H1 (cell line): ENCODE data around the gene LDLRAD4. TPM values are rescaled to one million over a fixed set of nuclear protein-coding genes. Genes with fewer than 3 reads are reported as not detected.

Experiments used
- CTCF ChIA-PET: fragments of 300-600 bp; sonication (Branson Sonifier 250); formaldehyde crosslinking; loops from one replicate; lab custom pipeline; 2021; ENCODE audit not compliant: partially characterized antibody; lab: Charles Lee
- POLR2A ChIA-PET: fragments of 300-600 bp; sonication (Branson Sonifier 250); formaldehyde crosslinking; loops from one replicate; lab custom pipeline; 2021; ENCODE audit warnings: inconsistent platforms; ENCODE audit not compliant: partially characterized antibody; lab: Charles Lee
- DNase-seq, 2 experiments: peaks; one replicate each; pipeline versions ENCODE4 v3.0.0 to v3.0.0-alpha.2; 2010 to 2022; ENCODE audit warnings: low spot score in 2 of 2, low read depth in 1 of 2, mixed read lengths in 1 of 2
- FAIRE-seq: peaks from 2 replicates; lab custom pipeline; 2011; peaks lifted over from hg19 to GRCh38; lab: Jason Lieb, UNC
- H2AFZ ChIP-seq: 2 replicates; pipeline ENCODE4 v1.8.1; 2012; ENCODE audit warnings: low read length, inconsistent platforms
- H2AK5ac ChIP-seq: 2 replicates; pipeline ENCODE4 v1.6.1; 2013; ENCODE audit warnings: low read depth, low read length
- H2BK120ac ChIP-seq: replicated peaks from 2 replicates; pipeline ENCODE3; 2013; ENCODE audit warnings: low read depth, low read length, inconsistent platforms
- H2BK12ac ChIP-seq: 2 replicates; pipeline ENCODE4 v1.6.1; 2013; ENCODE audit warnings: low read depth, low read length
- H2BK15ac ChIP-seq: 2 replicates; pipeline ENCODE4 v1.6.1; 2013; ENCODE audit warnings: low read length
- H2BK20ac ChIP-seq: 2 replicates; pipeline ENCODE4 v1.6.1; 2013; ENCODE audit warnings: low read length
- H2BK5ac ChIP-seq: 2 replicates; pipeline ENCODE4 v1.6.1; 2013; ENCODE audit warnings: low read depth, low read length
- H3K14ac ChIP-seq: 2 replicates; pipeline ENCODE4 v1.6.1; 2013; ENCODE audit warnings: inconsistent platforms; ENCODE audit not compliant: insufficient read length
- H3K18ac ChIP-seq: 2 replicates; pipeline ENCODE4 v1.6.1; 2013; ENCODE audit warnings: low read length; ENCODE audit errors: extremely low read depth
- H3K23ac ChIP-seq: 2 replicates; pipeline ENCODE4 v1.6.1; 2013; ENCODE audit warnings: inconsistent platforms; ENCODE audit not compliant: insufficient read length
- H3K23me2 ChIP-seq: 2 replicates; pipeline ENCODE4 v1.6.1; 2013; ENCODE audit warnings: low read depth, low read length
- H3K27ac ChIP-seq: 2 replicates; pipeline ENCODE4 v1.6.1; 2011; ENCODE audit warnings: low read depth, low read length, inconsistent platforms
- H3K27me3 ChIP-seq, 4 experiments: replicated peaks in 1 of 4; 1 replicate in 1 of 4; 2 replicates in 3 of 4; pipeline versions ENCODE4 v1.6.1 to v1.8.1; 2011 to 2013; ENCODE audit warnings: low read length in 3 of 4, mild to moderate bottlenecking in 3 of 4, inconsistent platforms in 2 of 4, mixed read lengths in 2 of 4, moderate library complexity in 1 of 4; ENCODE audit not compliant: control insufficient read depth in 3 of 4, insufficient read depth in 3 of 4; ENCODE audit errors: extremely low read depth in 1 of 4
- H3K36me3 ChIP-seq, 4 experiments: 2 replicates each; pipeline versions ENCODE4 v1.6.1 to v1.8.1; 2011 to 2013; ENCODE audit warnings: mild to moderate bottlenecking in 4 of 4, low read length in 3 of 4, moderate library complexity in 2 of 4, control low read depth in 1 of 4, inconsistent platforms in 1 of 4; ENCODE audit not compliant: insufficient read depth in 4 of 4, control insufficient read depth in 2 of 4
- H3K4ac ChIP-seq: replicated peaks from 2 replicates; pipeline ENCODE3; 2013; ENCODE audit warnings: low read length, low read depth, mixed read lengths, inconsistent platforms; ENCODE audit not compliant: insufficient read length
- H3K4me1 ChIP-seq, 4 experiments: replicated peaks in 1 of 4; 1 replicate in 1 of 4; 2 replicates in 3 of 4; pipeline versions ENCODE4 v1.6.1 to v1.8.1; 2011 to 2013; ENCODE audit warnings: low read length in 3 of 4, inconsistent platforms in 2 of 4, mixed read lengths in 1 of 4; ENCODE audit not compliant: insufficient read depth in 4 of 4, control insufficient read depth in 3 of 4
- H3K4me2 ChIP-seq, 2 experiments: 2 replicates each; pipeline versions ENCODE4 v1.6.1 to v1.8.1; 2011 to 2013; ENCODE audit warnings: low read depth in 2 of 2, low read length in 2 of 2, control low read depth in 1 of 2, inconsistent platforms in 1 of 2, mild to moderate bottlenecking in 1 of 2; ENCODE audit not compliant: insufficient read depth in 1 of 2
- H3K4me3 ChIP-seq, 4 experiments: fragments of 200-600, 300-600 bp in 1 of 4; sonication (generic), shearing (Covaris generic), sonication (Bioruptor Twin) in 1 of 4; 2 replicates each; pipeline versions ENCODE4 v1.5.1 to v1.8.1; 2011 to 2016; ENCODE audit warnings: low read length in 4 of 4, low read depth in 3 of 4, control low read depth in 2 of 4, inconsistent platforms in 2 of 4, mild to moderate bottlenecking in 2 of 4, mixed read lengths in 1 of 4, moderate library complexity in 1 of 4; ENCODE audit not compliant: insufficient read depth in 2 of 4; ENCODE audit errors: extremely low read depth in 1 of 4
- H3K56ac ChIP-seq: replicated peaks from 2 replicates; pipeline ENCODE3; 2013; ENCODE audit warnings: low read depth, mild to moderate bottlenecking, mixed read lengths, low read length, inconsistent platforms; ENCODE audit not compliant: insufficient read length
- H3K79me1 ChIP-seq: 2 replicates; pipeline ENCODE4 v1.6.1; 2013; ENCODE audit warnings: low read depth, low read length, control low read depth
- H3K79me2 ChIP-seq, 2 experiments: 2 replicates each; pipeline versions ENCODE4 v1.6.1 to v1.8.1; 2012 to 2013; ENCODE audit warnings: low read length in 2 of 2, mild to moderate bottlenecking in 2 of 2, inconsistent platforms in 1 of 2; ENCODE audit not compliant: insufficient read depth in 2 of 2, control insufficient read depth in 1 of 2
- H3K9ac ChIP-seq, 4 experiments: replicated peaks in 1 of 4; 1 replicate in 1 of 4; 2 replicates in 3 of 4; pipeline versions ENCODE4 v1.6.1 to v1.8.1; 2011 to 2013; ENCODE audit warnings: low read depth in 3 of 4, low read length in 3 of 4, control low read depth in 2 of 4, mild to moderate bottlenecking in 2 of 4, moderate library complexity in 2 of 4, inconsistent platforms in 1 of 4; ENCODE audit errors: extremely low read depth in 1 of 4
- H3K9me3 ChIP-seq, 2 experiments: 2 replicates each; pipeline versions ENCODE4 v1.6.1 to v1.8.1; 2012 to 2013; ENCODE audit warnings: mild to moderate bottlenecking in 2 of 2, moderate library complexity in 2 of 2, control low read depth in 1 of 2, inconsistent platforms in 1 of 2, low read depth in 1 of 2, low read length in 1 of 2, mixed read lengths in 1 of 2; ENCODE audit not compliant: insufficient read depth in 2 of 2
- H4K20me1 ChIP-seq, 2 experiments: replicated peaks in 1 of 2; 2 replicates each; pipeline versions ENCODE3 to v1.8.1; 2011 to 2013; ENCODE audit warnings: inconsistent platforms in 2 of 2, low read length in 2 of 2, mild to moderate bottlenecking in 1 of 2; ENCODE audit not compliant: insufficient read depth in 2 of 2, control insufficient read depth in 1 of 2
- H4K5ac ChIP-seq: 2 replicates; pipeline ENCODE4 v1.6.1; 2013; ENCODE audit warnings: low read length, low read depth, mixed read lengths, inconsistent platforms; ENCODE audit not compliant: insufficient read length
- H4K8ac ChIP-seq: 2 replicates; pipeline ENCODE4 v1.8.0; 2013; ENCODE audit warnings: mild to moderate bottlenecking, moderate library complexity, low read length, inconsistent platforms; ENCODE audit not compliant: insufficient read depth; ENCODE audit errors: extremely low read depth
- H4K91ac ChIP-seq: replicated peaks from 2 replicates; pipeline ENCODE3; 2013; ENCODE audit warnings: low read length, mixed read lengths, inconsistent platforms; ENCODE audit not compliant: insufficient read length
- KDM1A ChIP-seq: fragments of 200-600, 300-600 bp; sonication (generic); IDR thresholded peaks from 2 replicates; pipeline ENCODE4 v1.7.1; 2016; ENCODE audit warnings: mild to moderate bottlenecking, low read length, borderline replicate concordance
- POLR2AphosphoS5 ChIP-seq: IDR thresholded peaks from 2 replicates; pipeline ENCODE4 v1.6.1; 2011; ENCODE audit warnings: low read depth, low read length
- POU5F1 ChIP-seq: IDR thresholded peaks from 2 replicates; pipeline ENCODE4 v1.6.1; 2011; ENCODE audit warnings: low read depth, mild to moderate bottlenecking, low read length, moderate library complexity
- RXRA ChIP-seq: IDR thresholded peaks from 2 replicates; pipeline ENCODE4 v1.6.1; 2011; ENCODE audit warnings: low read depth, mild to moderate bottlenecking, low read length, moderate library complexity; ENCODE audit not compliant: insufficient read depth
- SP2 ChIP-seq: IDR thresholded peaks from 2 replicates; pipeline ENCODE4 v1.6.1; 2012; ENCODE audit warnings: mild to moderate bottlenecking, low read length, inconsistent platforms
- WGBS, 2 experiments: shearing (Covaris generic) in 1 of 2; methylation state at CpG; one replicate each; pipeline versions ENCODE4 v1.1.6 to v1.1.7; 2013 to 2015; ENCODE audit warnings: low lambda C conversion rate in 2 of 2, mixed read lengths in 2 of 2, inconsistent platforms in 1 of 2, low coverage in 1 of 2, missing lambda C conversion rate in 1 of 2; ENCODE audit not compliant: insufficient replicate concordance in 2 of 2, insufficient coverage in 1 of 2, insufficient read length in 1 of 2; ENCODE audit errors: extremely low coverage in 1 of 2, missing lambda C conversion rate in 1 of 2; 5-methylcytosine and 5-hydroxymethylcytosine counted together
- polyA plus RNA-seq, 7 experiments: library from polyadenylated mRNA; depleted of rRNA in 3 of 7; stranded (reverse) in 5 of 7; unstranded in 2 of 7; fragments of >200 nt in 5 of 7; fragments of 200-250 nt in 2 of 7; gene quantifications; 1 replicate in 5 of 7; 2 replicates in 1 of 7; 4 replicates in 1 of 7; pipeline versions ENCODE4 v1.2.1 to v1.2.3, GENCODE V29; 2011 to 2013; ENCODE audit warnings: missing spikeins in 2 of 7, mixed read lengths in 2 of 7
- total RNA-seq: library from RNA; stranded (reverse); fragmentation: NEBNext Ultra II Directional; extraction: Animal tissue kit (Norgen Biotek cat#: 25700); gene quantifications from 2 replicates; pipeline ENCODE4 v1.2.1, GENCODE V29; 2021

Gene LDLRAD4
- total and polyA plus RNA-seq, 2 of the 8 experiments (the other 6 are each of a cell fraction or from before 2014, with no cell fraction given), result 0.77 to 1.4 TPM

DNA sequence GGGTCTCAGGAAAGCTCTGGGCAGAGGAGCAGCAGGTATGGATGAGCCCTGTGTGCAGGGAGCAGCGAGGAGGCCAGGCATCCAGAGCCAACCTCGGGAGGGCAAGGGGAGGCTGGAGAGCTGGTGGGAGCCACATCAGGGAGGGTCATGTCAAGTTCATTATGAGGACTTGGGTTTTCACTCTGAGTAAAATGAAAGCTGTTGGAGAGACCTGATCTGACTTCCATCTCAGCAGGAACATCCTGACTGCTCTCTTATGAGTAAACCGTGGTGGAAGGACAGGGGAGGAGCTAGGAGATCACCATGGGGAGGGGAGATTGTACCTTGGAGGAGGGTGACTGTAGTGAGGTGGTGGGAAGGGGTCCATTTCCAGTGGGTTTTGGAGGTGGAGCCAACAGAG lies 209.8 kb downstream of the LDLRAD4 start:
- DNase-seq (no peak), FAIRE-seq (no peak)
- Histone ChIP-seq H3K18ac (no peak overlapping the region), H3K23ac (no peak overlapping the region), H3K56ac (no peak overlapping the region), H3K27me3 (no peaks in the 10 kb centered on the region), H2AFZ (no peak overlapping the region), H3K4me2 (no peak overlapping the region), H3K14ac (no peak overlapping the region), H2BK120ac (no peak overlapping the region), H3K4me1 (no peaks in the 10 kb centered on the region; a peak in 1 of 7 replicates), H2BK5ac (no peak overlapping the region), H4K5ac (no peak overlapping the region), H3K9me3 (no peaks in the 10 kb centered on the region), H2AK5ac (peak overlapping the region; percentile 28; the same call in 1 of the 2 replicates), H2BK12ac (peak overlapping the region; percentile 29; the same call in 1 of the 2 replicates), H4K20me1 (no peaks in the 10 kb centered on the region), H4K91ac (no peak overlapping the region), H3K4me3 (no peak overlapping the region), H2BK15ac (0 out of 2 replicates have a peak overlapping the region, but pooled peaks have one; percentile 46), H3K79me2 (no peaks in the 10 kb centered on the region), H3K27ac (no peak overlapping the region), H3K36me3 (no peaks in the 10 kb centered on the region), H2BK20ac (no peak overlapping the region), H3K9ac (no peak overlapping the region), H3K23me2 (no peaks in the 10 kb centered on the region), H3K4ac (no peak overlapping the region), H3K79me1 (no peaks in the 10 kb centered on the region), H4K8ac (peak overlapping the region; percentile 59; the same call in 1 of the 2 replicates)
- ChIA-PET POLR2A (no interaction called here), CTCF (interaction anchor here (1.2 to 1.4 kb wide), 2 partner anchors 8 to 129 kb away, joined by 3 to 4 read pairs; no protein-coding TSS in a partner anchor)
- WGBS, 2 experiments, result 79% methylated on average over 3 of the region's 3 CpGs; no CpG with 5 or more reads in 1 of the 2 experiments
- TF ChIP-seq SP2, result no peak
- TF ChIP-seq POU5F1, result no peak
- TF ChIP-seq KDM1A, result no peak
- no peak for TF ChIP-seq RXRA
- TF ChIP-seq POLR2AphosphoS5, result no peak
